Measurements from ENCODE around the gene SORCS2.

DNA sequence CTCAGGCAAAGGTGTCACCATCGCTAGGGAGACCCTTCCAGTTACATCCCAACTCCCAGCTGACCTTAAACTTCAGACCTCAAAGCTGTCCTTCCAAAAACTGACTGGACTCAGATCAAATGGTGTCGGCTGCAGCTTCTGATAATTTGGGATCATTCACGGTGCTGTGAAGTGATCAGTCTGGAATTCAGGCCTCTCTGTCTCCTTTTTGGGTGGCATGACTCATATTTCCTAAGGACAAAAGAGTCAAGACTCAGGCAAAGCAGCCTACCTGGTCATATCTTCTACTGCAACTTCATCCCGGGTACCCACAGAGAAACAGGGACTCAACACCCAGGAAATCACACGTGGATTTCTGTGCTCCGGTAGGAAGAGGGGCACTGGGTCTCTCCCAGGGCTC, 87.6 kb downstream of the SORCS2 start:
- TF ChIP-seq, protein P1, sequence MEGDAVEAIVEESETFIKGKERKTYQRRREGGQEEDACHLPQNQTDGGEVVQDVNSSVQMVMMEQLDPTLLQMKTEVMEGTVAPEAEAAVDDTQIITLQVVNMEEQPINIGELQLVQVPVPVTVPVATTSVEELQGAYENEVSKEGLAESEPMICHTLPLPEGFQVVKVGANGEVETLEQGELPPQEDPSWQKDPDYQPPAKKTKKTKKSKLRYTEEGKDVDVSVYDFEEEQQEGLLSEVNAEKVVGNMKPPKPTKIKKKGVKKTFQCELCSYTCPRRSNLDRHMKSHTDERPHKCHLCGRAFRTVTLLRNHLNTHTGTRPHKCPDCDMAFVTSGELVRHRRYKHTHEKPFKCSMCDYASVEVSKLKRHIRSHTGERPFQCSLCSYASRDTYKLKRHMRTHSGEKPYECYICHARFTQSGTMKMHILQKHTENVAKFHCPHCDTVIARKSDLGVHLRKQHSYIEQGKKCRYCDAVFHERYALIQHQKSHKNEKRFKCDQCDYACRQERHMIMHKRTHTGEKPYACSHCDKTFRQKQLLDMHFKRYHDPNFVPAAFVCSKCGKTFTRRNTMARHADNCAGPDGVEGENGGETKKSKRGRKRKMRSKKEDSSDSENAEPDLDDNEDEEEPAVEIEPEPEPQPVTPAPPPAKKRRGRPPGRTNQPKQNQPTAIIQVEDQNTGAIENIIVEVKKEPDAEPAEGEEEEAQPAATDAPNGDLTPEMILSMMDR (IDR thresholded peaks at IDR 0.05; ENCODE audit: control extremely low read depth in 1 of 3, insufficient read depth in 1 of 3, low read depth in 1 of 3, low read length in 3 of 3) = no peak
- no peak for TF ChIP-seq EGR1 (IDR thresholded peaks at IDR 0.05; ENCODE audit: borderline replicate concordance, low read depth, low read length)
- no peak for TF ChIP-seq KDM1A (IDR thresholded peaks at IDR 0.05; ENCODE audit: borderline replicate concordance, low read length)
- no peak for TF ChIP-seq JUN (IDR thresholded peaks at IDR 0.05; ENCODE audit: low read depth, low read length)
- TF ChIP-seq, protein P2, sequence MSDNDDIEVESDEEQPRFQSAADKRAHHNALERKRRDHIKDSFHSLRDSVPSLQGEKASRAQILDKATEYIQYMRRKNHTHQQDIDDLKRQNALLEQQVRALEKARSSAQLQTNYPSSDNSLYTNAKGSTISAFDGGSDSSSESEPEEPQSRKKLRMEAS (IDR thresholded peaks at IDR 0.05) = no peak
- no peak for TF ChIP-seq EP300 (IDR thresholded peaks at IDR 0.05; ENCODE audit: borderline replicate concordance in 1 of 2, low read depth in 2 of 2, low read length in 2 of 2)
- TF ChIP-seq POLR2A (IDR thresholded peaks at IDR 0.05; ENCODE audit: control extremely low read depth in 1 of 2, low read depth in 2 of 2, low read length in 2 of 2) = no peak
- TF ChIP-seq ZNF274 (IDR thresholded peaks at IDR 0.05; ENCODE audit: borderline replicate concordance, extremely low read depth, low read length) = no peak
